ENCODE data around the gene HIVEP2.

The HIVEP2 gene

GRCh38 chr6:142916881-142917280 lies 28.1 kb downstream of the HIVEP2 start:
- no peak for TF ChIP-seq CTCF (IDR thresholded peaks at IDR 0.05)

GRCh38 chr6:142914937-142915697 lies 29.9 kb downstream of the HIVEP2 start:
- no peak overlapping the region for H3K9ac ChIP-seq
- H3K27me3 ChIP-seq (ENCODE audit: control insufficient read depth, insufficient read depth, low read length): no peaks in the 10 kb centered on the region
- no peak overlapping the region for H3K27ac ChIP-seq
- no peak overlapping the region for H3K4me3 ChIP-seq (ENCODE audit: low read depth, low read length)
- H3K36me3 ChIP-seq (ENCODE audit: control insufficient read depth, insufficient read depth, low read length): no peaks in the 10 kb centered on the region
- H3K9me3 ChIP-seq (ENCODE audit: control insufficient read depth, low read length): no peaks in the 10 kb centered on the region
- H3K4me1 ChIP-seq: no peaks in the 10 kb centered on the region
- no peak overlapping the region for H3K4me2 ChIP-seq (ENCODE audit: low read length)
- TF ChIP-seq CTCF (IDR thresholded peaks at IDR 0.05): no peak
- H3K79me2 ChIP-seq: peaks cover 26% of the 10 kb centered on the region
- no peak overlapping the region for H2AFZ ChIP-seq

More at GRCh38 chr6:142916881-142917280, 28.1 kb downstream of the HIVEP2 start:
- H3K9ac ChIP-seq: no peak overlapping the region
- no peak overlapping the region for H3K27ac ChIP-seq
- no peaks in the 10 kb centered on the region for H3K9me3 ChIP-seq (ENCODE audit: control insufficient read depth, low read length)
- H3K27me3 ChIP-seq (ENCODE audit: control insufficient read depth, insufficient read depth, low read length): no peaks in the 10 kb centered on the region
- peaks cover 23% of the 10 kb centered on the region for H3K79me2 ChIP-seq
- H3K36me3 ChIP-seq (ENCODE audit: control insufficient read depth, insufficient read depth, low read length): no peaks in the 10 kb centered on the region
- H2AFZ ChIP-seq: no peak overlapping the region
- no peak overlapping the region for H3K4me3 ChIP-seq (ENCODE audit: low read depth, low read length)
- no peaks in the 10 kb centered on the region for H3K4me1 ChIP-seq
- no peak overlapping the region for H3K4me2 ChIP-seq (ENCODE audit: low read length)

GRCh38 chr6:142914369-142914768 lies 30.6 kb downstream of the HIVEP2 start:
- Histone ChIP-seq H3K4me2 (ENCODE audit: low read length) (no peak overlapping the region), H3K9ac (no peak overlapping the region), H3K27me3 (ENCODE audit: control insufficient read depth, insufficient read depth, low read length) (no peaks in the 10 kb centered on the region), H3K4me1 (no peaks in the 10 kb centered on the region), H3K36me3 (ENCODE audit: control insufficient read depth, insufficient read depth, low read length) (no peaks in the 10 kb centered on the region), H3K4me3 (ENCODE audit: low read depth, low read length) (no peak overlapping the region), H3K79me2 (peaks cover 28% of the 10 kb centered on the region), H3K9me3 (ENCODE audit: control insufficient read depth, low read length) (no peaks in the 10 kb centered on the region), H3K27ac (no peak overlapping the region), H2AFZ (no peak overlapping the region)
- no peak for TF ChIP-seq CTCF (IDR thresholded peaks at IDR 0.05)

- Histone ChIP-seq H3K9me3 (ENCODE audit: control insufficient read depth, low read length) (no peaks in the 10 kb centered on the region), H3K79me2 (peaks cover 28% of the 10 kb centered on the region), H2AFZ (no peak overlapping the region), H3K9ac (no peak overlapping the region), H3K36me3 (ENCODE audit: control insufficient read depth, insufficient read depth, low read length) (no peaks in the 10 kb centered on the region), H3K4me1 (no peaks in the 10 kb centered on the region), H3K27ac (no peak overlapping the region), H3K27me3 (ENCODE audit: control insufficient read depth, insufficient read depth, low read length) (no peaks in the 10 kb centered on the region), H3K4me3 (ENCODE audit: low read depth, low read length) (no peak overlapping the region), H3K4me2 (ENCODE audit: low read length) (no peak overlapping the region)
- TF ChIP-seq CTCF (IDR thresholded peaks at IDR 0.05): no peak
These were observed 31.4 kb downstream of the HIVEP2 start for GRCh38 chr6:142913511-142914047.

Measured in parathyroid adenoma (tissue), 2 donors.